ENCODE data around the gene DUS4L.
A peak's percentile ranks its signal among the peaks of the same experiment; 100 is the strongest.
"Not testable (repeated sequence)": the region's sequence is repeated elsewhere in the genome, so short reads cannot be mapped to it uniquely, and the experiment has no call there.

DUS4L gene, protein sequence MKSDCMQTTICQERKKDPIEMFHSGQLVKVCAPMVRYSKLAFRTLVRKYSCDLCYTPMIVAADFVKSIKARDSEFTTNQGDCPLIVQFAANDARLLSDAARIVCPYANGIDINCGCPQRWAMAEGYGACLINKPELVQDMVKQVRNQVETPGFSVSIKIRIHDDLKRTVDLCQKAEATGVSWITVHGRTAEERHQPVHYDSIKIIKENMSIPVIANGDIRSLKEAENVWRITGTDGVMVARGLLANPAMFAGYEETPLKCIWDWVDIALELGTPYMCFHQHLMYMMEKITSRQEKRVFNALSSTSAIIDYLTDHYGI

GRCh38 chr7:107563775-107564552 is at the start of gene DUS4L, which contains the start of gene COG5:
Gene DUS4L, plus strand, starts transcription at chr7:107563971. Its CDS starts 3,100 bp downstream, at chr7:107567071.
Gene COG5, minus strand, starts transcription at chr7:107563920. Its CDS starts 24 bp downstream, at chr7:107563896.
- DNase-seq = peak; percentile 82

DNA sequence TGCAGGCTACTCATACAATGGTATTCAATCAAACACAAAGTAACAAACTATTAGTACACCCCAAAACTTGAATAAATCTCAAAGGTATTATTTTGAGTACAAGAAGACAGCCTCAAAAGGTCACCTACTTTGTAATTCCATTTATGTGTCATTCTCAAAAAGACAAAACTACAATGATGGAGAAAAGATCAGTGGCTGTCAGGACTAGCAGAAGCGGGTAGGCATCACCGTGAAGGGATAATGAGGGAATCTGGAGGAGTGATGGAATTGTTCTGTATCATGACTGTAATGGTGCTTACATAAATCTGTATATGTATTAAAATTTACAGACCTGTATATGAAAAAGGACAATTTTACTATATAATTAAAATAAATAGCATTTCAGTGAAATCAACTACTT is 37.1 kb upstream of the DUS4L start:
- DNase-seq = no peak

GRCh38 chr7:107527196-107527595 is 36.6 kb upstream of the DUS4L start:
- DNase-seq = no peak

DNA sequence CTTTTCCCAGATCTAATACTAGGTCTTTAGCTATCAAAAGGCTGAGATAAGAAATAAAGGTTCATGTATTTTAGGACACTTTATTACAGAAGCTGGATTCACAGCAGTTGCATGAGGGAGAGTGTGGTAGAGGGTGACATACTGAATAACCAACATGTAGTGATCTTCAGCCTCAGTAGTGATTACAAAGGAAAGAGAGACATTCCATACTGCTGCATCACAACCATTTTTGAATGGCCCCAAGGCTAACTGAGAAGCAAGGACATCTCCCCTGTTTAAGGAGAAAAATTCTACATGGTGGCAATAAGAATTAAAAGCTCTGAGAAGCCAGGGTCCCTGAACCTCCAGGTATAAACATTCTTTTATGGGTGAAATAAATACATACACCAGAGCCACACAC is 35.3 kb upstream of the DUS4L start:
- no peak for DNase-seq

GRCh38 chr7:107530751-107531150 is 33.0 kb upstream of the DUS4L start:
- no peak for DNase-seq

- DNase-seq = no peak
Observed at GRCh38 chr7:107534139-107534538, 29.6 kb upstream of the DUS4L start.

GRCh38 chr7:107537228-107537627 is 26.5 kb upstream of the DUS4L start:
- not testable (repeated sequence) for DNase-seq

- no peak for DNase-seq
Observed at GRCh38 chr7:107538001-107538400, 25.8 kb upstream of the DUS4L start.

GRCh38 chr7:107543338-107543993 is 20.3 kb upstream of the DUS4L start:
- no peak for DNase-seq

GRCh38 chr7:107544848-107545591 is 18.8 kb upstream of the DUS4L start:
- DNase-seq = no peak

GRCh38 chr7:107551936-107552335 is 11.8 kb upstream of the DUS4L start:
- DNase-seq = no peak

GRCh38 chr7:107555893-107556292 is 7.9 kb upstream of the DUS4L start:
- peak; percentile 43 for DNase-seq

GRCh38 chr7:107559864-107560263 is 3.9 kb upstream of the DUS4L start:
- no peak for DNase-seq

GRCh38 chr7:107560898-107561516 is 2.8 kb upstream of the DUS4L start:
- DNase-seq = peak; percentile 43

DNA sequence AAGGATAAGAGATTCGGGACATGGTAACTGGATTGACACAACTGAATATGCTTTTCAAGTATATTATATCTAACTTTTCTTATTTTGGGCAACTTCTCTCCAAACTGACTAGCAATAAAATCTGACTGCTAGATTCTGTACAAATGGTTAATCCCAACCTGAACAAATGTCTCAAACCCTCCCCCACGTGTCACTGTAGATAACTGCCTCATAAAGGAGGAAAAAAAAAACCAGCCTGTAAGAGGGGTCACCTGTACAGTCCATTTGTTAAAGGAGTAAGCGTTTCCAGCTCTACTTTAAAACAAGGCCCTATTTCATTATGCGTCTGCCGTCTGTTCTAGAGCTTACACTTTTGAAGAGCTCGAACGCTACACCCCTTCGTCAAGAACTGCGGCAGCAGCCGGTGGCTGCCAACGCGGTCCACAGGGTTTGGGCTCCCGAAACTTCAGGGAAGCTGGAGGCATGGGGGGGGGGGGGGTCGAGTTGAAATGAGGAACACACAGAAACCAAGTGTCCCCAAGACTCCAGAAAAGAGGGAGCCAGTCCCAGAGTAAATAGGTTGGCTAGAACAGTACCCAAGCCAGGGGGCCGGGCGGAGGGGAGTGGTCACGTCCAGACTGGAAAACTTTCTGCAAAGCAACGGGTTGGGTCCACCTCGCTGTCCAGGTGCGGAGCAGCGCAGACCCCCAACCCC is 543 bp upstream of the DUS4L start:
- no peak for DNase-seq

DNA sequence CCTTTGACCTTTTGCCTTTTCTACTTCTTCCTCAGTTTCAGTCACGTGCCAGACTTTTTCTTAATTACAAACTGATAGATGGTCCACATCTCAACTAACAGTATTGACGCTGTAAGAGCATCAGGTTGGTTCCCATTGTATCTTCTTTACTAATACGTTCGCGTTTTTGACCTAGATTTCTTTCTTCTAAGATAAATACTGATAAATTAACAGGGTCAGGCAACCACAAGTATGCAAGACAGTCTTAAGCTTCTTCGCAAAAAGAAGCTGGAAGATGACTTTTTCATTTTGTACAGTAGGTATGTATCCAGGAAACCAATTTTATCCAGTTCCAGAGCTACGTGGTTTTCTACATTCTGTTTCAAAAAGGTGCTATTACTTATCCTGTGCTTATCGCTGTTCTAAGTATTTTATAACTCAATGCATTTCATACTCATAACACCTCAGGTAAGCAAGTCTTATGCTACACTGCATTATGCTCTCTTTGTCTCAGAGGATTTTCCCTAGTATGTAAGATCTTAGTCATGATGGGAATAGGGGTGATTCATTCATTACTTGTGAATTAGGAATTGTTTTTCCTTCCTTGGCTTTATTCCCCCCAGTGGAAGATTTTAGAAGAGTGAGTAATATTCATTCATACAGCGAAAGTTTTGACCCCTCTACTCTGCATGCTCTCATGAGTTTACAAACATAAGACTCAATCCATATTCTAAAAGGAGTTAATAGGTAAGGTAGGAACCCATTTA is 955 bp downstream of the DUS4L start:
- no peak for DNase-seq

DNA sequence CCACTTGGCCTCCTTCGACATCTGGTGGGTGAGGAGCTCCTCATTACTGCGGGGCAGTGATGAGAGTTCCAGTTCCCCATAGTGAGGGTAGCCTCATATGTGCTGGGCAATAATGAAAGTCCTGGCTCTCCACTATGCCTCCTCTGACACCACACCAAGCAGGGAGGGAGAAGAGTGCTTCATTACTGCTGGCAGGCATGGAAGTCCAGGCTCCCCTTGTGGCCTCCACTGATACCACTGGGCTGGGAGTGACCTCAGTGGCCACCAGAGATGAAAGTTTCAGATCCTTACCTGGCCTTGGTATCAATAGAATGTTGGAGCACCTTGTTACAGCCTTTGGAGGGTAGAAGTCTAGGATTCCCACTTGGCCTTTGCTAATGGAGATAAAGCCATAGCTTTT is 6.5 kb downstream of the DUS4L start:
- DNase-seq = no peak

- no peak for DNase-seq
Observed at GRCh38 chr7:107573537-107573936, 9.8 kb downstream of the DUS4L start.

GRCh38 chr7:107579554-107579884 is 15.7 kb downstream of the DUS4L start:
- no peak for DNase-seq

DNA sequence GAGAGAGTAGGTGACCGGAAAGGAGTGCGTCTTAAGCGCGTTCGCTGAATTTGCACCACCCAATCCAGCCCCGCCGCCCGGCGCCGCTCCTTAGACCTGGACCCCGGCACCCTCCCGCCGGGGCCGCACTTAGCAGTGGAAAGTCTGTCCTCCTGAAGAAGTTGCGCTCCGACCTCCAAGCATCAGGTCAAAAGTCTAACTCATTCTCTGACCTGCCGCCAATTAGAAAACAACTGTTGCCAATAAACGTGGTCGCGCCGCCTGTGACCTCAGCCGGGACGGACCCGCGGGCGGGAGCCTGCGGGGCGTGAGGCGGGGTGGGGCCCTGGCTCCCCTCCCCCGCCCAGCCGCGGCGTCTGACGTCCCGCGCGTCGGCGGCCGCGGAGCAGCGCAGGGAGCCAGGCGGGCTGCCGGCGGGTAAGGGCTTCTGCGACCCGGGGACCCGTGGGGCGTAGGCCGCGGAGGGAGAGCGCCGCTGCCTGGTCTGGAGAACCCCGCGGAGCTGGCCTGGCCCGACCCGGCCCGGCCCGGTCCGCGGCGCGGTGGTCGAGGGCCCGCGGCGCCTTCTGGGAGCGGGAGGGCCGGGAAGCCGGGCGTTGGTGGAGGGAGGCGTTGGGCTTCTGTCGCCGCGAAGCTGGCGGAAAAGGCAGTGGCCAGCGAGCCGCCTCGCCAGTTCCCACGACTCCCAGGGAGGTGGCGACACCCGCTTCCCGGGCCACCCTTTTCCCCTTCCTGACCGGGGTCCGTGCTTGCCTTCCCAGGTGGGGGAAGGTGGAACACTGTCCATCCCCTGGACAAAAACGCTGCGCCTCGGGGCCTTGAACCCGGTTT is 16.3 kb downstream of the DUS4L start, which contains the start of gene BCAP29:
Gene BCAP29, plus strand, starts transcription at position 362 of the 831 bp plus-strand sequence. CDS start 527 bp downstream, outside the sequence.
- peak; percentile 71 for DNase-seq

Data from activated CD4-positive, alpha-beta T cell treated with anti-CD3 and anti-CD28 coated beads, Interleukin-2, amount 50 U/mL, for 16 hours (primary cell).